ENCODE data around the gene NEK4. TPM values are rescaled to one million over a fixed set of nuclear protein-coding genes. Genes with fewer than 3 reads are reported as not detected.

NEK4 gene
- total and polyA plus RNA-seq, 12 donors: 4.9 to 43.9 (median 27.4) TPM

DNA sequence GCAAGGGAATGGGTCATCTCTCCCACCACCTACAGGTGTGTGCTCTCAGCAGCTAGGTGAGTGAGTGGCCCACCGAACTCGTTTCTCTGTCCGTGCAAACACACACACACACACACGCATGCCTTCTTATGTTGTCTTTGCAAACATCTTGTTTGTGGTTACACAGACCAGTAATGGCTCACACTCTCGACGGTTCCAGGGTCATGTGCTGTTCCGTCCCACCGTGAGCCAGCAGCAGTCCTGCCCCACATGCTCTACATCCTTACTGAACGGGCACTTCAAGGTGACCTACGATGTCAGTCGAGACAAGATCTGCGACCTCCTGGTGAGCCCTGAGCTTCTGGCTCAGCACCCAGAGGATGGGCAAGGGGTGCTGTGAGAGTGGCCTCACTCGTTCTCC lies 11.0 kb upstream of the NEK4 start:
- H3K36me3 ChIP-seq (replicated peaks in 1 of 2): no peaks in the 10 kb centered on the region
- H3K27me3 ChIP-seq: no peaks in the 10 kb centered on the region
- no peak overlapping the region for H3K27ac ChIP-seq
- TF ChIP-seq POLR2A (IDR thresholded peaks at IDR 0.05): no peak
- TF ChIP-seq, protein P1, sequence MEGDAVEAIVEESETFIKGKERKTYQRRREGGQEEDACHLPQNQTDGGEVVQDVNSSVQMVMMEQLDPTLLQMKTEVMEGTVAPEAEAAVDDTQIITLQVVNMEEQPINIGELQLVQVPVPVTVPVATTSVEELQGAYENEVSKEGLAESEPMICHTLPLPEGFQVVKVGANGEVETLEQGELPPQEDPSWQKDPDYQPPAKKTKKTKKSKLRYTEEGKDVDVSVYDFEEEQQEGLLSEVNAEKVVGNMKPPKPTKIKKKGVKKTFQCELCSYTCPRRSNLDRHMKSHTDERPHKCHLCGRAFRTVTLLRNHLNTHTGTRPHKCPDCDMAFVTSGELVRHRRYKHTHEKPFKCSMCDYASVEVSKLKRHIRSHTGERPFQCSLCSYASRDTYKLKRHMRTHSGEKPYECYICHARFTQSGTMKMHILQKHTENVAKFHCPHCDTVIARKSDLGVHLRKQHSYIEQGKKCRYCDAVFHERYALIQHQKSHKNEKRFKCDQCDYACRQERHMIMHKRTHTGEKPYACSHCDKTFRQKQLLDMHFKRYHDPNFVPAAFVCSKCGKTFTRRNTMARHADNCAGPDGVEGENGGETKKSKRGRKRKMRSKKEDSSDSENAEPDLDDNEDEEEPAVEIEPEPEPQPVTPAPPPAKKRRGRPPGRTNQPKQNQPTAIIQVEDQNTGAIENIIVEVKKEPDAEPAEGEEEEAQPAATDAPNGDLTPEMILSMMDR (IDR thresholded peaks at IDR 0.05): no peak
- no peak for DNase-seq
- 58 to 65% (median 60%) methylated on average over 13 of the region's 13 CpGs for WGBS, 4 donors
- no peaks in the 10 kb centered on the region for H3K9me3 ChIP-seq (replicated peaks in 1 of 3)
- intact Hi-C loops (cut with DNase I): no loop called here
- H3K4me1 ChIP-seq (replicated peaks in 1 of 2): no peaks in the 10 kb centered on the region
- H3K4me3 ChIP-seq: no peak overlapping the region

DNA sequence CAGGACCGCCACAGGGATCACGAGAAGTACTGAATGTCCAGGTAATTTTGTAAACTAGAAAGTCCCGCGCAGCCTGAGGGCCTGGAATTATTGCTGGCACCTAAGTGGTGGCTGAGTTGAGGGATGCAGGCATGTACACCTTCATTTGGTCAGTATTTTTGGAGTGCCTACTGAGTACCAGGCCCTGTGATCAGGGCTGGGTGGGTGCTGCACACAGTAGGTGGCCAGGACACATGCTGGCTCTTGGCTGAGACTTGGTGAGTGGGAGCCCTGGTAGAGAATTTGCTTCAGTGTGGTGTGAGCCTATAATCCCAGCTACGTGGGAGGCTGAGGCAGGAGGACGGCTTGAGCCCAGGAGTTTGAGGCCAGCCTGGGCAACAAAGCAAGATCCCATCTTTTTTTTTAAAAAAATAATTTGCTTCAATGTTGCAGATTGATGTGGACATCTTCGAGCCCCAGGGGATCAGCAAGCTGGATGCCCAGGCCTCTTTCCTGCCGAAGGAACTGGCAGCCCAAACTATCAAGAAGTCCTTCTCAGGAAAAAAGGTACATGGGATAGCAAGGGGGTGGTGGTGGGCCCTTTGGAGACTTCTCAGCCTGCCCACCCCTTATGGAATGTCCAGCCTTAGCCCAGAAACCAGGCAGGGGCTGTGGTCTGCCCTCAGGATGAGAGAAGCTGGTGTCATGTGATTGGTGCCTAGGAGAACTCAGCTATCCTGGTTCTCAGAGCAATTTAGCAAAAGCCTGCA lies 9.3 kb upstream of the NEK4 start:
- Histone ChIP-seq H3K27me3 (no peaks in the 10 kb centered on the region), H3K4me1 (replicated peaks in 1 of 2) (no peaks in the 10 kb centered on the region), H3K9me3 (replicated peaks in 1 of 3) (no peaks in the 10 kb centered on the region), H3K36me3 (replicated peaks in 1 of 2) (no peaks in the 10 kb centered on the region), H3K4me3 (no peak overlapping the region), H3K27ac (no peak overlapping the region)
- TF ChIP-seq, protein P1 (IDR thresholded peaks at IDR 0.05): no peak
- no peak for TF ChIP-seq POLR2A (IDR thresholded peaks at IDR 0.05)
- intact Hi-C loops (cut with DNase I): no loop called here
- DNase-seq: peak in 2 of 7 donors; percentile 10 to 27
- 83 to 94% (median 87%) methylated on average over 7 to 8 of the region's 8 CpGs for WGBS, 4 donors

DNA sequence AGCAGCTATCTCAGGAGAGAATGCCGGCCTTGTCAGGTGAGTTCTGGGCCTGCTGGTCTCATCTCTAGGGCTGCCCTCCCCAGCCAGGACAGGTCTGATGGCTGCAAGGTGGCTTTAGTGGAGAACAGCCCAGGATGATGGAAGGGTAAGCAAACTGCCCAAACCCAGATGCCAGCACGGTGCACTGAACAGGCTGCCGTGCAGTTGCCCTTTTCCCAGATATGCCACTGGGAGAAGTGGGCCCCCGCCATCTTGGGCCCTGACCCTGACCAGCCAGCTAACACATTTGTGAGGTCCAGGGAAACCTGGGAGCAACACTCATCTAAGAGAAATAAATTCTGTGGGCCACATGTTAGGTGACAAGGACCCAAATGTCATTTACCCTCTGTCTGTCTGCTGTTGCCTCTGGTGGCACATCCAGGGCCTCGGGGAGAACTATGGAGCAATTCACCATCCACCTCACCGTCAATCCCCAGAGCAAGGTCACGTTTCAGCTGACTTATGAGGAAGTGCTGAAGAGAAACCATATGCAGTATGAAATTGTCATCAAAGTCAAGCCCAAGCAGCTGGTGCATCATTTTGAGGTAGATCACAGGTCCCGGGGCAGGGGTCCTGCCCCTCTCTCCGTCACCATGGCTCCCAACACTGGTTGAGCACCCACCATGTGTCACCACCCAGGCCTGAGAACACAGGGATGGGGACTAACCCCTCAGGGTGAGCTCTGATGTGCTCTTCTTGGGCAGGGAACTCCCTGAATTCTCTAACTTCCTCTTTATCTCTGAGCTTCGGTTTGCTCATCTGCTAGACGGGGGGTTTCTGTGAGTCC lies 8.5 kb upstream of the NEK4 start:
- no peak for TF ChIP-seq POLR2A (IDR thresholded peaks at IDR 0.05)
- TF ChIP-seq, protein P1 (IDR thresholded peaks at IDR 0.05): no peak
- Histone ChIP-seq H3K4me3 (no peak overlapping the region), H3K27me3 (no peaks in the 10 kb centered on the region), H3K9me3 (replicated peaks in 1 of 3) (no peaks in the 10 kb centered on the region), H3K27ac (no peak overlapping the region), H3K4me1 (replicated peaks in 1 of 2) (no peaks in the 10 kb centered on the region), H3K36me3 (replicated peaks in 1 of 2) (no peaks in the 10 kb centered on the region)
- intact Hi-C loops (cut with DNase I): no loop called here
- WGBS, 4 donors: 68 to 77% (median 75%) methylated on average over 8 to 11 of the region's 11 CpGs
- DNase-seq: peak in 3 of 7 donors; percentile 12 to 38 (median 18)

DNA sequence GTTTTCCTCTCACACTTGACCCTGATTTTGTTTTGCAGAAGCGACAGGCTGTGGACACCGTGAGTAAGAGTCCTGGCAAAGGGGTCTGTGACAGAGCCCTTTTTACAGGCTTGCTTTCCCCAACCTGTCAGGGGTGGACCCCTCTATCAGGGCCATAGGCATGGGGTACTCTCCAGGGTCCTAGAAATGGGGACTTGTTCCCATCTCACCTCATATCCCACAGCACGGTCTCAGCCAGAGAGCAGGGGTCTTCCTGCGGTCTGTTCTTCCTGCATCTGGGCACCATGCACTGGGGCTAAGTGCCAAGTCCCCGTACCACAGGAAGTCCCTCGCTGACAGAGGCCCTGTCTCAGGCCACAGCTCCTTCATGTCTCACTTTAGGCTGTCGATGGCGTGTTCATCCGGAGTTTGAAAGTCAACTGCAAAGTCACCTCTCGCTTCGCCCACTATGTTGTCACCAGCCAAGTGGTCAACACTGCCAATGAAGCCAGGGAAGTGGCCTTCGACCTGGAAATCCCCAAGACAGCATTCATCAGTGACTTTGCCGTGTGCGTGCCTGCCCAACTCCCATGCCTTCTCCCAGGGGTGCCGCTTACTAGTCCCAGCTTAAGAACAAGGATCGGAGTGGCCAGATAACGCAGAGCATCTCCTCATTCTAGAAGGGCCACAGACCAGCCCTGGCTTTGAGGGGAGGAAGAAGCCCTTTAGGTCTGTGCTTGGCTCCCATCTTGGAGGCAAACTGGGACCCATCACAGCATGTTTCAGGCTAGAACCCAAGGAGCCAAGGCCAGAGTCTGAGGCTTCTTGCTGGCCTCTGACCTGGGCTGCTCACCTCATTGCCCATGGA lies 7.4 kb upstream of the NEK4 start:
- intact Hi-C loops (cut with DNase I): no loop called here
- Histone ChIP-seq H3K4me3 (no peak overlapping the region), H3K36me3 (replicated peaks in 1 of 2) (no peaks in the 10 kb centered on the region), H3K27ac (no peak overlapping the region), H3K4me1 (replicated peaks in 1 of 2) (no peaks in the 10 kb centered on the region), H3K9me3 (replicated peaks in 1 of 3) (no peaks in the 10 kb centered on the region), H3K27me3 (no peaks in the 10 kb centered on the region)
- TF ChIP-seq, protein P1 (IDR thresholded peaks at IDR 0.05): no peak
- TF ChIP-seq POLR2A (IDR thresholded peaks at IDR 0.05): no peak
- DNase-seq: peak in 3 of 7 donors; percentile 9 to 46 (median 15)
- WGBS, 4 donors: 75 to 84% (median 78%) methylated on average over 14 to 17 of the region's 17 CpGs

Data from adrenal gland (tissue), 12 donors.